HepG2 (cell line): Measurements from ENCODE around the gene KIF17. TPM values are rescaled to one million over a fixed set of nuclear protein-coding genes. Genes with fewer than 3 reads are reported as not detected.

Source experiments
- NFYC ChIP-seq: IDR thresholded peaks from 2 replicates; pipeline ENCODE4 v1.6.1; 2016; ENCODE audit warnings: missing genetic modification reagents, missing compliant biosample characterization
- PRMT3 ChIP-seq: sonication (generic); formaldehyde crosslinking; IDR thresholded peaks from 2 replicates; pipeline ENCODE4 v1.8.1; 2022; ENCODE audit warnings: low read depth, mild to moderate bottlenecking, moderate library complexity, missing genetic modification reagents, borderline replicate concordance
- SP4 ChIP-seq: sonication (generic); formaldehyde crosslinking; IDR thresholded peaks from 2 replicates; pipeline ENCODE4 v1.8.1; 2023; ENCODE audit warnings: mild to moderate bottlenecking, missing genetic modification reagents
- SSRP1 ChIP-seq: IDR thresholded peaks from 2 replicates; pipeline ENCODE4 v1.6.1; 2016; ENCODE audit warnings: control low read depth
- TRAFD1 ChIP-seq: sonication (generic); formaldehyde crosslinking; IDR thresholded peaks from 2 replicates; pipeline ENCODE4 v1.5.1; 2020; ENCODE audit warnings: missing genetic modification reagents, mild to moderate bottlenecking, borderline replicate concordance
- ZBTB40 ChIP-seq, 2 experiments: fragments of 450-650 bp in 1 of 2; sonication (generic) in 1 of 2; formaldehyde crosslinking in 1 of 2; IDR thresholded peaks; 2 replicates each; pipeline versions ENCODE4 v1.6.1 to v1.8.0; 2016 to 2022; ENCODE audit warnings: antibody characterized with exemption in 1 of 2, mild to moderate bottlenecking in 1 of 2, missing genetic modification reagents in 1 of 2
- ZNF274 ChIP-seq: sonication (generic); formaldehyde crosslinking; IDR thresholded peaks from 2 replicates; pipeline ENCODE4 v1.5.1; 2020; ENCODE audit warnings: mild to moderate bottlenecking, missing genetic modification reagents
- ZNF382 ChIP-seq: sonication (generic); formaldehyde crosslinking; IDR thresholded peaks from 2 replicates; pipeline ENCODE4 v1.5.0; 2020; ENCODE audit warnings: missing genetic modification reagents, mild to moderate bottlenecking, borderline replicate concordance
- ZSCAN29 ChIP-seq: sonication (generic); formaldehyde crosslinking; conservative IDR thresholded peaks from 2 replicates; pipeline ENCODE4 v1.4.0; 2020; ENCODE audit warnings: mild to moderate bottlenecking, missing genetic modification reagents
- polyA plus RNA-seq, 8 experiments: library from polyadenylated mRNA; depleted of rRNA in 3 of 8; stranded (reverse) in 7 of 8; unstranded in 1 of 8; fragments of >200 nt; fragmentation: Illumina TruSeq in 4 of 8; extraction: Trizol in 4 of 8; gene quantifications; 2 replicates each; pipeline versions ENCODE4 v1.2.1 to v1.2.3, GENCODE V29; 2011 to 2016; ENCODE audit warnings: low read depth in 4 of 8, missing spikeins in 1 of 8, mixed read lengths in 1 of 8; ENCODE audit not compliant: insufficient read depth in 1 of 8
- total RNA-seq, 5 experiments: library from RNA; depleted of rRNA; stranded (reverse); fragments of >200 nt; fragmentation: Illumina TruSeq; extraction: Trizol; gene quantifications; 2 replicates each; pipeline ENCODE4 v1.2.3, GENCODE V29; 2016; ENCODE audit warnings: low read depth in 1 of 5
- TF ChIP-seq, protein P1 (sequence below): sonication (generic); formaldehyde crosslinking; IDR thresholded peaks from 2 replicates; pipeline ENCODE4 v1.5.0; 2020; ENCODE audit warnings: mild to moderate bottlenecking, missing genetic modification reagents
- TF ChIP-seq, protein P2 (sequence below): sonication (generic); formaldehyde crosslinking; IDR thresholded peaks from 2 replicates; pipeline ENCODE4 v1.4.0; 2020; ENCODE audit warnings: missing genetic modification reagents

Gene KIF17
- total and polyA plus RNA-seq, 2 of the 13 experiments (the other 11 are each of a cell fraction or from before 2014, with no cell fraction given), result 0.24 to 0.44 TPM

DNA sequence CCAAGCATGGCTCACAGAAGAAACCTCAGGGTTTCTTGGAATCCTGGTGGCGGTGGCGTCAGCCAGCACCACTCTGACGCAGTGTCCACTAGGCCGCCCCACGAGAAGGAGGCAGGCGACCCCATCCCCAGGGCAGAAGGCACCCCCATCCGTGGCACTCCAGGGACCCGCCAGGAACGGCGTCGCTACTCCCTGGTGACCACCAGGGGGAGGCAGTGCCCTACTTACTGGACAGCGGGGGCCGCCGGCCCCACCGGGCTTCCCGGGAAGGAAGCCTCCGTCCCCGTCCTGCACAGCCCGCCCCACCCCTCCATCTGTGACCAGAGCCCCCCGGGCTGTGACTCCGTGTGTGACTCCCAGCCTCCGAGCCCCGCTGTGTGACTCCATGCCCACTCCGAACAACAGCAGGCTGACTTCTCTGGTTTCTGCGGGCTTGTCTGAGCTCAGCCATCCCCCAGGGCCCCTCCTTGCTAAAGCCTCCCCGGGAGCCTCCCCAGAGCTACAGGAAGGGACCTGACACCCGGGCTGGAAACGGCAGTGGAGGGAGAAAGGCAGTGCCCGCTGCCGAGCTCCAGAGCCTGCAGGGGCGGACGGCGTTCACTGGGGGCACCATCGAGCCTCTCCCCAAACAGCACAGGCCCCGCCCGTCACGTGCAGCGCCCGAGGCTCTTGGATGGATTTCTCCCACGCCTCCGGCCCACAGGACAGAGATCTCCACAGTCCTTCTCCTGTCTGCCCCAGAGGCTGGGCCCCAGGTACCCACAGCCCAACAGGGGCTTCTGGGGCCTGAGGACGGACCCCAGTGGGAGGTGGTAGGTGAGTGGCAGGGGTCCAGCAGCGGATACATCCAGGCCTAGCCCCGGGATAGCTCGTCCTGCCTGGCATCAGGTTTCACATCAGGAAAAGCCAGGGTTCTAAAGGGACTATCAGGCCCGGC, 21.1 kb downstream of the KIF17 start (continued):
- no peak for TF ChIP-seq ZBTB40 (IDR thresholded peaks at IDR 0.05)
- TF ChIP-seq ZBTB40 (CRISPR knock-in tag; IDR thresholded peaks at IDR 0.05), result 0 out of 2 replicates have a peak, but pooled peaks have one; percentile 24
- no peak for TF ChIP-seq ZNF274 (CRISPR knock-in tag)
- no peak for TF ChIP-seq SP4 (CRISPR knock-in tag)
- no peak for TF ChIP-seq PRMT3
- TF ChIP-seq ZNF382 (CRISPR knock-in tag), result no peak
- TF ChIP-seq NFYC (CRISPR knock-in tag), result no peak
- TF ChIP-seq, protein P1, sequence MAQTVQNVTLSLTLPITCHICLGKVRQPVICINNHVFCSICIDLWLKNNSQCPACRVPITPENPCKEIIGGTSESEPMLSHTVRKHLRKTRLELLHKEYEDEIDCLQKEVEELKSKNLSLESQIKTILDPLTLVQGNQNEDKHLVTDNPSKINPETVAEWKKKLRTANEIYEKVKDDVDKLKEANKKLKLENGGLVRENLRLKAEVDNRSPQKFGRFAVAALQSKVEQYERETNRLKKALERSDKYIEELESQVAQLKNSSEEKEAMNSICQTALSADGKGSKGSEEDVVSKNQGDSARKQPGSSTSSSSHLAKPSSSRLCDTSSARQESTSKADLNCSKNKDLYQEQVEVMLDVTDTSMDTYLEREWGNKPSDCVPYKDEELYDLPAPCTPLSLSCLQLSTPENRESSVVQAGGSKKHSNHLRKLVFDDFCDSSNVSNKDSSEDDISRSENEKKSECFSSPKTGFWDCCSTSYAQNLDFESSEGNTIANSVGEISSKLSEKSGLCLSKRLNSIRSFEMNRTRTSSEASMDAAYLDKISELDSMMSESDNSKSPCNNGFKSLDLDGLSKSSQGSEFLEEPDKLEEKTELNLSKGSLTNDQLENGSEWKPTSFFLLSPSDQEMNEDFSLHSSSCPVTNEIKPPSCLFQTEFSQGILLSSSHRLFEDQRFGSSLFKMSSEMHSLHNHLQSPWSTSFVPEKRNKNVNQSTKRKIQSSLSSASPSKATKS (CRISPR knock-in tag), result no peak
- TF ChIP-seq, protein P2, sequence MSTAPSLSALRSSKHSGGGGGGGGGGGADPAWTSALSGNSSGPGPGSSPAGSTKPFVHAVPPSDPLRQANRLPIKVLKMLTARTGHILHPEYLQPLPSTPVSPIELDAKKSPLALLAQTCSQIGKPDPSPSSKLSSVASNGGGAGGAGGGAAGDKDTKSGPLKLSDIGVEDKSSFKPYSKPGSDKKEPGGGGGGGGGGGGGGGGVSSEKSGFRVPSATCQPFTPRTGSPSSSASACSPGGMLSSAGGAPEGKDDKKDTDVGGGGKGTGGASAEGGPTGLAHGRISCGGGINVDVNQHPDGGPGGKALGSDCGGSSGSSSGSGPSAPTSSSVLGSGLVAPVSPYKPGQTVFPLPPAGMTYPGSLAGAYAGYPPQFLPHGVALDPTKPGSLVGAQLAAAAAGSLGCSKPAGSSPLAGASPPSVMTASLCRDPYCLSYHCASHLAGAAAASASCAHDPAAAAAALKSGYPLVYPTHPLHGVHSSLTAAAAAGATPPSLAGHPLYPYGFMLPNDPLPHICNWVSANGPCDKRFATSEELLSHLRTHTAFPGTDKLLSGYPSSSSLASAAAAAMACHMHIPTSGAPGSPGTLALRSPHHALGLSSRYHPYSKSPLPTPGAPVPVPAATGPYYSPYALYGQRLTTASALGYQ (CRISPR knock-in tag), result no peak
- TF ChIP-seq TRAFD1 (CRISPR knock-in tag), result no peak
- TF ChIP-seq SSRP1 (CRISPR knock-in tag), result no peak
- 0 out of 2 replicates have a peak, but pooled peaks have one; percentile 57 for TF ChIP-seq ZSCAN29
